K562 (cell line): Measurements from ENCODE around the gene SPRR2D. TPM values are rescaled to one million over a fixed set of nuclear protein-coding genes. Genes with fewer than 3 reads are reported as not detected.
"Not testable (repeated sequence)": the region's sequence is repeated elsewhere in the genome, so short reads cannot be mapped to it uniquely, and the experiment has no call there.

Source experiments
- ATAC-seq: fragments of 200-7000 bp; cut with Tn5 transposase; 3 replicates; pipeline ENCODE4 v1.9.1; 2020; ENCODE audit warnings: moderate library complexity
- BruUV-seq: library from RNA; stranded (reverse); fragments of 400-500 nt; replicated peaks from 2 replicates; lab custom pipeline; 2021; lab: Mats Ljungman, UMichigan
- CTCF ChIA-PET: fragments of 300-600 bp; formaldehyde crosslinking; extraction: SDS; loops from one replicate; lab custom pipeline; 2021; ENCODE audit warnings: low intra/inter-chr PET ratio; lab: Yijun Ruan, JAX
- POLR2A ChIA-PET: fragments of 300-600, 350-650 bp; sonication (Branson Sonifier 250); formaldehyde crosslinking; extraction: SDS; loops from one replicate; lab custom pipeline; 2021; ENCODE audit warnings: antibody characterized with exemption, inconsistent platforms; lab: Yijun Ruan, JAX
- DNase-seq, 4 experiments: peaks; one replicate each; pipeline versions ENCODE4 v3.0.0 to v3.0.0-alpha.2; 2011 to 2018; ENCODE audit warnings: low spot score in 3 of 4, mixed read lengths in 3 of 4; ENCODE audit errors: extremely low read depth in 1 of 4
- FAIRE-seq: peaks from 2 replicates; lab custom pipeline; 2011; peaks lifted over from hg19 to GRCh38; lab: Jason Lieb, UNC
- H2AFZ ChIP-seq: 2 replicates; pipeline ENCODE4 v1.6.0; 2011; ENCODE audit warnings: low read depth, low read length, control low read depth, inconsistent platforms
- H3K27ac ChIP-seq: fragments of 200-600 bp; 3 replicates; pipeline ENCODE4 v1.8.0; 2011; ENCODE audit warnings: low read depth, mild to moderate bottlenecking, control low read depth, inconsistent platforms, low read length, moderate library complexity, mixed read lengths; ENCODE audit errors: extremely low read depth
- H3K27me3 ChIP-seq, 2 experiments: fragments of 300-600 bp in 1 of 2; 2 replicates in 1 of 2; 3 replicates in 1 of 2; pipeline versions ENCODE4 v1.6.0 to v1.8.0; 2011; ENCODE audit warnings: inconsistent platforms in 2 of 2, low read length in 2 of 2, mild to moderate bottlenecking in 1 of 2, mixed read lengths in 1 of 2, moderate library complexity in 1 of 2; ENCODE audit not compliant: control insufficient read depth in 2 of 2, insufficient read depth in 2 of 2
- H3K36me3 ChIP-seq: fragments of 300-600 bp; 3 replicates; pipeline ENCODE4 v1.8.0; 2011; ENCODE audit warnings: mild to moderate bottlenecking, low read length, inconsistent platforms; ENCODE audit not compliant: control insufficient read depth, insufficient read depth
- H3K4me1 ChIP-seq, 2 experiments: fragments of 200-600 bp in 1 of 2; replicated peaks in 1 of 2; 2 replicates in 1 of 2; 3 replicates in 1 of 2; pipeline versions ENCODE4 v1.5.1 to v1.8.0; 2011; ENCODE audit warnings: inconsistent platforms in 2 of 2, low read length in 2 of 2, mild to moderate bottlenecking in 1 of 2, mixed read lengths in 1 of 2, moderate library complexity in 1 of 2; ENCODE audit not compliant: control insufficient read depth in 2 of 2, insufficient read depth in 2 of 2
- H3K4me2 ChIP-seq: 2 replicates; pipeline ENCODE4 v1.6.1; 2011; ENCODE audit warnings: low read length, control low read depth, inconsistent platforms, mixed read lengths; ENCODE audit not compliant: insufficient read depth
- H3K4me3 ChIP-seq: fragments of 200-600 bp; sonication (generic), shearing (Covaris generic); 2 replicates; pipeline ENCODE4 v1.5.1; 2016; ENCODE audit warnings: control low read depth, inconsistent platforms
- H3K79me2 ChIP-seq: fragments of 200-600 bp; 3 replicates; pipeline ENCODE4 v1.8.0; 2011; ENCODE audit warnings: low read length, inconsistent platforms; ENCODE audit not compliant: control insufficient read depth, insufficient read depth
- H3K9ac ChIP-seq, 2 experiments: 2 replicates each; pipeline versions ENCODE4 v1.6.0 to v1.6.1; 2011; ENCODE audit warnings: low read depth in 2 of 2, low read length in 2 of 2, control low read depth in 1 of 2, inconsistent platforms in 1 of 2, mild to moderate bottlenecking in 1 of 2, mixed read lengths in 1 of 2; ENCODE audit not compliant: insufficient read depth in 1 of 2
- H3K9me1 ChIP-seq: one replicate; pipeline ENCODE4 v1.6.0; 2011; ENCODE audit warnings: inconsistent platforms, mild to moderate bottlenecking, low read length, moderate library complexity; ENCODE audit not compliant: control insufficient read depth, insufficient read depth
- H3K9me3 ChIP-seq: replicated peaks from 2 replicates; pipeline ENCODE4 v1.5.1; 2011; ENCODE audit warnings: low read depth, low read length, inconsistent platforms; ENCODE audit not compliant: control insufficient read depth, insufficient read depth
- H4K20me1 ChIP-seq: replicated peaks from 2 replicates; pipeline ENCODE4 v1.6.1; 2011; ENCODE audit warnings: low read length, inconsistent platforms, mixed read lengths; ENCODE audit not compliant: control insufficient read depth, insufficient read depth
- DACH1 ChIP-seq: fragments of 450-650 bp; IDR thresholded peaks from 2 replicates; pipeline ENCODE4 v1.6.1; 2018; ENCODE audit not compliant: partially characterized antibody
- FOXK2 ChIP-seq, 2 experiments: fragments of 450-650 bp; IDR thresholded peaks in 1 of 2; conservative IDR thresholded peaks in 1 of 2; 2 replicates each; pipeline ENCODE4 v1.6.1; 2016; ENCODE audit warnings: low read depth in 2 of 2, mild to moderate bottlenecking in 1 of 2
- GTF2F1 ChIP-seq: IDR thresholded peaks from 2 replicates; pipeline ENCODE4 v1.6.1; 2011; ENCODE audit warnings: low read depth, low read length, improper control_type of control experiment
- HCFC1 ChIP-seq: IDR thresholded peaks from 2 replicates; pipeline ENCODE4 v1.6.1; 2012; ENCODE audit warnings: low read depth, low read length, improper control_type of control experiment
- NR2F6 ChIP-seq: fragments of 450-650 bp; formaldehyde crosslinking; IDR thresholded peaks from 2 replicates; pipeline ENCODE4 v1.4.0; 2020; ENCODE audit warnings: mild to moderate bottlenecking
- SAFB ChIP-seq: fragments of 200-400 bp; formaldehyde crosslinking; IDR thresholded peaks from 2 replicates; pipeline ENCODE4 v1.6.1; 2017; ENCODE audit warnings: low read depth, low read length, borderline replicate concordance
- SPI1 ChIP-seq: IDR thresholded peaks from 2 replicates; pipeline ENCODE4 v1.6.1; 2011; ENCODE audit warnings: low read depth, low read length, control low read depth, borderline replicate concordance
- WGBS: fragments of 100-300 bp; shearing (Covaris generic); methylation state at CpG from one replicate; pipeline ENCODE4 v1.1.6; 2016; ENCODE audit warnings: low coverage, mixed read lengths; ENCODE audit not compliant: insufficient coverage; ENCODE audit errors: missing lambda C conversion rate; 5-methylcytosine and 5-hydroxymethylcytosine counted together
- in situ Hi-C: fragments of 300-500 bp; cut with MboI; formaldehyde crosslinking; loops from 4 replicates; pipeline ENCODE4 v1.15.0; 2018; ENCODE audit warnings: inconsistent platforms, mixed read lengths
- intact Hi-C: fragments of 100-400 bp; cut with micrococcal nuclease; formaldehyde crosslinking; loops from 2 replicates; pipeline ENCODE4 v1.14.2; 2022
- polyA plus RNA-seq, 8 experiments: library from polyadenylated mRNA; depleted of rRNA in 4 of 8; stranded (reverse) in 5 of 8; unstranded in 3 of 8; fragments of >200 nt; fragmentation: Nextera tagmentation in 2 of 8; fragmentation: Illumina TruSeq in 1 of 8; extraction: Ambion mirVana in 2 of 8; extraction: Trizol in 1 of 8; gene quantifications; 2 replicates each; pipeline versions ENCODE4 v1.2.1 to v1.2.3, GENCODE V29; 2011 to 2014; ENCODE audit warnings: inconsistent platforms in 1 of 8, missing spikeins in 1 of 8
- total RNA-seq, 7 experiments: library from RNA; depleted of rRNA in 6 of 7; stranded (reverse); fragments of >200 nt in 6 of 7; fragmentation: Illumina TruSeq in 2 of 7; extraction: Trizol in 2 of 7; gene quantifications; 2 replicates each; pipeline versions ENCODE4 v1.2.1 to v1.2.3, GENCODE V29; 2011 to 2021; ENCODE audit warnings: low replicate concordance in 1 of 7
- TF ChIP-seq, protein P1 (sequence below): sonication (generic); formaldehyde crosslinking; IDR thresholded peaks from 2 replicates; pipeline ENCODE4 v1.9.0; 2022; ENCODE audit warnings: mild to moderate bottlenecking, missing genetic modification reagents

Gene SPRR2D
- total and polyA plus RNA-seq, 9 of the 15 experiments (the other 6 are each of a cell fraction or from before 2014, with no cell fraction given) = 0.91 to 5.1 (median 3.2) TPM; not detected in 1

DNA sequence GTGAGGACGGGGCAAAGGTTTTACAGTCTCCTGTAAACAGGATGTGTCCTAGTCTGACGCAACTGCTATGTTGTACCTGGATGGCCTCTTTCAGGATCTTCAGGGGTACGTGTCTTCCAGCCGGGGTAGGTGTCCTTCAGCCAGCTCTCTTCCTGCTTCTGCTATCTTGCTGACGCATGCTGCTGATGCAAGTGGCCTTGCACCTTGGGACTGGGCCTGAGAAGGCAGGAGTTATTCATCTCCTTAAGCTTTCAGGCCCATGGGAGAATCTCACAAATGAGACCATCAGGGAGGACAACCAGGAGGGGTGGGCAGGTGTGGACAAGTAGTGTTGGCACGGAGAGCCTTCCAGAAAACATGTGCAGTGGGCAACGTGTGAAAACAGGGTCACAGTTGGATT, 17.8 kb downstream of the SPRR2D start (continued):
- no peak for TF ChIP-seq GTF2F1
- TF ChIP-seq HCFC1 = no peak
- no peak for TF ChIP-seq DACH1
- TF ChIP-seq FOXK2 (conservative IDR thresholded peaks at IDR 0.05 in 1 of 2, IDR thresholded peaks at IDR 0.05 in 1 of 2; ENCODE audit: low read depth in 2 of 2) = no peak
- no peak for TF ChIP-seq SAFB
- no peak for TF ChIP-seq NR2F6 (CRISPR knock-in tag)
- TF ChIP-seq, protein P1, sequence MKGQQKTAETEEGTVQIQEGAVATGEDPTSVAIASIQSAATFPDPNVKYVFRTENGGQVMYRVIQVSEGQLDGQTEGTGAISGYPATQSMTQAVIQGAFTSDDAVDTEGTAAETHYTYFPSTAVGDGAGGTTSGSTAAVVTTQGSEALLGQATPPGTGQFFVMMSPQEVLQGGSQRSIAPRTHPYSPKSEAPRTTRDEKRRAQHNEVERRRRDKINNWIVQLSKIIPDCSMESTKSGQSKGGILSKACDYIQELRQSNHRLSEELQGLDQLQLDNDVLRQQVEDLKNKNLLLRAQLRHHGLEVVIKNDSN (CRISPR knock-in tag) = no peak

DNA sequence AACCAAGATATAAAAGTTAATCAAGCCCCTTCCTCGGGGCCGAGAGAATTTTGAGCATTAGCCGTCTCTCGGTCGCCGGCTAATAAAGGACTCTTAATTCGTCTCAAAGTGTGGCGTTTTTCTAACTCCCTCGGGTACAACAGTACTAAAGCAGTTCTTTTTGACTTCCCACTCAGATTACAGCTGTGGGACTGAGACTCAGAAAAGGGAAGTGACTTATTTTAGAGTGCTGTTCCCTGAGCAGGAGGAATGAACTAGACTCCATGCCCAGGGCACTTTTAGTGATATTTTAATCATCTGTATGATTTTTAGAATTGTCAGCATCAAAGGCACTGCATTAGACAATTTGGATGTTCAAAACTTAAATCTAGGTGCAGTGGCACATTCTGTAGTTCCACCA, 18.6 kb downstream of the SPRR2D start:
- H3K4me3 ChIP-seq, CTCF ChIA-PET, H3K79me2 ChIP-seq, intact Hi-C loops, BruUV-seq, H3K9ac ChIP-seq, in situ Hi-C loops, DNase-seq, H3K27ac ChIP-seq, H4K20me1 ChIP-seq, H3K27me3 ChIP-seq, H3K4me1 ChIP-seq, H3K9me3 ChIP-seq, H2AFZ ChIP-seq, H3K4me2 ChIP-seq, FAIRE-seq, H3K36me3 ChIP-seq, H3K9me1 ChIP-seq, ATAC-seq, POLR2A ChIA-PET: not testable (repeated sequence)
- 36% methylated on average over 9 of the region's 9 CpGs for WGBS
- peak; percentile 91; the same call in 1 of the 2 replicates for TF ChIP-seq SPI1
